Esophagus muscularis mucosa (tissue), 4 donors: Measurements from ENCODE around the gene PCSK6. TPM values are rescaled to one million over a fixed set of nuclear protein-coding genes. Genes with fewer than 3 reads are reported as not detected.

Source experiments
- DNase-seq: peaks from one replicate; pipeline ENCODE4 v3.0.0-alpha.2; 2017; ENCODE audit errors: extremely low spot score
- H3K27ac ChIP-seq, 4 donors: fragments of 200-600 bp; sonication (generic); replicated peaks in 1 of 4; 1 replicate in 3 of 4; 2 replicates in 1 of 4; pipeline ENCODE4 v1.5.1; 2016 to 2019; ENCODE audit warnings: mild to moderate bottlenecking in 1 of 4
- H3K27me3 ChIP-seq, 4 donors: fragments of 200-600 bp; sonication (generic); one replicate each; pipeline versions ENCODE4 v1.5.1 to v1.6.0; 2016 to 2019
- H3K36me3 ChIP-seq, 4 donors: fragments of 200-600 bp; sonication (generic); one replicate each; pipeline ENCODE4 v1.5.1; 2016 to 2019
- H3K4me1 ChIP-seq, 4 donors: fragments of 200-600 bp; sonication (generic); one replicate each; pipeline ENCODE4 v1.5.1; 2016 to 2019
- H3K4me3 ChIP-seq, 4 donors: fragments of 200-600 bp; sonication (generic); 1 replicate in 2 of 4; 2 replicates in 2 of 4; pipeline ENCODE4 v1.5.1; 2016 to 2019; ENCODE audit warnings: mild to moderate bottlenecking in 4 of 4, moderate library complexity in 1 of 4
- H3K9me3 ChIP-seq, 4 donors: fragments of 200-600 bp; sonication (generic); 1 replicate in 3 of 4; 2 replicates in 1 of 4; pipeline ENCODE4 v1.5.1; 2016 to 2019
- EP300 ChIP-seq: sonication (generic); formaldehyde crosslinking; IDR thresholded peaks from one replicate; pipeline ENCODE4 v1.6.1; 2017; ENCODE audit warnings: antibody characterized with exemption
- POLR2A ChIP-seq: fragments of 450-650 bp; IDR thresholded peaks from one replicate; pipeline ENCODE4 v1.6.1; 2017; ENCODE audit warnings: antibody characterized with exemption, moderate library complexity, mild to moderate bottlenecking, low read depth
- POLR2AphosphoS5 ChIP-seq, 2 donors: sonication (generic); formaldehyde crosslinking; IDR thresholded peaks; one replicate each; pipeline ENCODE4 v1.6.1; 2017; ENCODE audit warnings: antibody characterized with exemption in 2 of 2
- WGBS: methylation state at CpG from one replicate; pipeline ENCODE4 v1.1.5; 2018; 5-methylcytosine and 5-hydroxymethylcytosine counted together
- intact Hi-C: fragments of 100-400 bp; cut with DNase I; formaldehyde crosslinking; loops from one replicate; pipeline ENCODE4 v1.15.1; 2023
- total RNA-seq, 4 donors: library from RNA; depleted of rRNA; stranded (reverse); fragments of >200 nt; gene quantifications; one replicate each; pipeline versions ENCODE4 v1.1.0 to v1.2.1, GENCODE V29; 2016
- TF ChIP-seq, protein P1 (sequence below), 3 experiments: fragments of 200-600 bp in 2 of 3; fragments of 450-650 bp in 1 of 3; sonication (generic) in 2 of 3; IDR thresholded peaks; one replicate each; pipeline ENCODE4 v1.5.1; 2017 to 2019; ENCODE audit warnings: antibody characterized with exemption in 3 of 3, mild to moderate bottlenecking in 2 of 3, moderate library complexity in 1 of 3

PCSK6 gene
- total RNA-seq, 4 donors from 2014 or later, result 13.6 to 24.1 (median 15.3) TPM

DNA sequence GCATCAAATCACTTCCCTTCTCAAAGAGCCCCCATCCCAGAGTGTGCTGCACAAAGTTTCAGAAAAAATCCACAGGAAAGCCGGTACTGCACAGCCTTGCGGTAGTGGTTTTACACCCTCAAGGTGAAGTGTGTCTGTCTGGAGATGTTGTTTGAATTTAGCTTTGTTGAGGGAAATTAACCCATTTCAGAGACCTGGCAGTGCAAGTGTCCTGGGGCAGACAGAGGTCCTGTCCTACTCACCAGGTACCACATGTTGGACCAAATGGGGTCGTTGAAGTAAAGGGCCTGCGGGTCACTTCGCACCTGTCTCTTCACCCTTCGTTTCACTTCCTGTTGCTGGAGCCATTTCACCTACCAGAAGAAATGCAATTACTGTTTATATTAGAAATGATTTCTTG lies 57.8 kb downstream of the PCSK6 start:
- DNase-seq, result no peak
- Histone ChIP-seq H3K27ac (no peak overlapping the region), H3K4me1 (no peaks in the 10 kb centered on the region), H3K4me3 (no peak overlapping the region), H3K27me3 (peaks cover 0 to 12% (median 0%) of the 10 kb centered on the region in 4 donors), H3K36me3 (peaks cover 0 to 61% (median 0%) of the 10 kb centered on the region in 4 donors), H3K9me3 (no peaks in the 10 kb centered on the region)
- intact Hi-C loops, result no loop called here
- TF ChIP-seq, protein P1, sequence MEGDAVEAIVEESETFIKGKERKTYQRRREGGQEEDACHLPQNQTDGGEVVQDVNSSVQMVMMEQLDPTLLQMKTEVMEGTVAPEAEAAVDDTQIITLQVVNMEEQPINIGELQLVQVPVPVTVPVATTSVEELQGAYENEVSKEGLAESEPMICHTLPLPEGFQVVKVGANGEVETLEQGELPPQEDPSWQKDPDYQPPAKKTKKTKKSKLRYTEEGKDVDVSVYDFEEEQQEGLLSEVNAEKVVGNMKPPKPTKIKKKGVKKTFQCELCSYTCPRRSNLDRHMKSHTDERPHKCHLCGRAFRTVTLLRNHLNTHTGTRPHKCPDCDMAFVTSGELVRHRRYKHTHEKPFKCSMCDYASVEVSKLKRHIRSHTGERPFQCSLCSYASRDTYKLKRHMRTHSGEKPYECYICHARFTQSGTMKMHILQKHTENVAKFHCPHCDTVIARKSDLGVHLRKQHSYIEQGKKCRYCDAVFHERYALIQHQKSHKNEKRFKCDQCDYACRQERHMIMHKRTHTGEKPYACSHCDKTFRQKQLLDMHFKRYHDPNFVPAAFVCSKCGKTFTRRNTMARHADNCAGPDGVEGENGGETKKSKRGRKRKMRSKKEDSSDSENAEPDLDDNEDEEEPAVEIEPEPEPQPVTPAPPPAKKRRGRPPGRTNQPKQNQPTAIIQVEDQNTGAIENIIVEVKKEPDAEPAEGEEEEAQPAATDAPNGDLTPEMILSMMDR (IDR thresholded peaks at IDR 0.05), result no peak
- 92% methylated on average over 6 of the region's 6 CpGs for WGBS

- Histone ChIP-seq H3K27ac (no peak overlapping the region), H3K4me1 (no peaks in the 10 kb centered on the region), H3K27me3 (peaks cover 0 to 16% (median 0%) of the 10 kb centered on the region in 4 donors), H3K9me3 (no peaks in the 10 kb centered on the region), H3K4me3 (no peak overlapping the region), H3K36me3 (peaks cover 0 to 58% (median 0%) of the 10 kb centered on the region in 4 donors)
- DNase-seq, result no peak
- WGBS, result 81% methylated on average over 15 of the region's 15 CpGs
- TF ChIP-seq, protein P1 (IDR thresholded peaks at IDR 0.05), result no peak
- TF ChIP-seq POLR2A (no peak), POLR2AphosphoS5 (IDR thresholded peaks at IDR 0.05) (no peak), EP300 (no peak)
- intact Hi-C loops, result no loop called here
Observed at GRCh38 chr15:101431301-101431700, 58.2 kb downstream of the PCSK6 start.

- WGBS, result 92% methylated on average over 14 of the region's 18 CpGs
- H3K4me3 ChIP-seq, result no peak overlapping the region
- intact Hi-C loops, result no loop called here
- peaks cover 0 to 16% (median 0%) of the 10 kb centered on the region in 4 donors for H3K27me3 ChIP-seq
- peaks cover 0 to 51% (median 0%) of the 10 kb centered on the region in 4 donors for H3K36me3 ChIP-seq
- no peak overlapping the region for H3K27ac ChIP-seq
- H3K4me1 ChIP-seq, result no peaks in the 10 kb centered on the region
- H3K9me3 ChIP-seq, result no peaks in the 10 kb centered on the region
- TF ChIP-seq EP300, result no peak
- TF ChIP-seq POLR2A, result no peak
- TF ChIP-seq POLR2AphosphoS5 (IDR thresholded peaks at IDR 0.05), result no peak
- TF ChIP-seq, protein P1 (IDR thresholded peaks at IDR 0.05), result no peak
- no peak for DNase-seq
Observed at GRCh38 chr15:101429646-101430045, 59.9 kb downstream of the PCSK6 start.

DNA sequence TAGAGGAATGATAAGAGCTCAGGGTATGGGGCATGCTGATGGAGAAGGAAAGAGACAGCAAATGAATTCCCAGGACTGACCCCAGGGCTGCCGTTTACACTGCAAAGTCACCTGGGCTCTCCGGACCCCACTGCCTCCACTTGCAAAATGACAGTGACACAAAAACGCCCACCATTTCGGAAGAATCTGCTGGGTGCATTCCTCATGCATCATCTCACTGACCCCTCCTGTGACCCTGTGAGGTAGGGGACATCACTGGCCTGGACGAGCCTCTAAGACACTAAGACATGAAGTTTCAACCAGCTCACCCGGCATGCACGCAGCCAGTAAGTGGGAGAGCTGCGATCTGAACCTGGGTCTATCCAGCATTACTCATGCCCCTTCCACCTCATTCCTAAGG lies 60.3 kb downstream of the PCSK6 start:
- no peak for DNase-seq
- Histone ChIP-seq H3K4me3 (no peak overlapping the region), H3K4me1 (no peaks in the 10 kb centered on the region), H3K27me3 (peaks cover 0 to 16% (median 0%) of the 10 kb centered on the region in 4 donors), H3K9me3 (no peaks in the 10 kb centered on the region), H3K27ac (no peak overlapping the region), H3K36me3 (peaks cover 0 to 50% (median 0%) of the 10 kb centered on the region in 4 donors)
- intact Hi-C loops, result no loop called here
- TF ChIP-seq, protein P1 (IDR thresholded peaks at IDR 0.05), result no peak
- TF ChIP-seq POLR2A (no peak), POLR2AphosphoS5 (IDR thresholded peaks at IDR 0.05) (no peak), EP300 (no peak)
- 73% methylated on average over 8 of the region's 8 CpGs for WGBS

DNA sequence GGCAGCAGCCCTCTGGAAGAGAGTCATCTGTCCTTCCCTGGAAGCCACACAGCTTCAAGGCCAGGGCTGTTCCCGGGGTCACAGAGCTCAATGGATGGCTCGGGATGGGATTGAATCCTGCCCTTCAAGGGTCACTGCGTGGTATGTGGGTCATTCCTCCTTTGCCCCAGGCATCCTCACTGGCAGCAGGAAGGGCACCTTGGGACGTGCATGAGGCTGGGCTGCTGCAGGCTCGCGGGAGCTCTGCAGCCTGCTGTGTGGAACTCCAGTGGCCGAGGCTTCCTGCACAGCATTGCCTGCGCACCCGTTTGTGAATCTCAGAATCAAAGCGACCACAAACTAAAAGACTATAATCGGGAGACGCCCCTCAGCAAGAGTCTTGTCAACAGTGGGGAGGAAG lies 60.7 kb downstream of the PCSK6 start:
- TF ChIP-seq EP300 (no peak), POLR2A (no peak), POLR2AphosphoS5 (IDR thresholded peaks at IDR 0.05) (no peak)
- TF ChIP-seq, protein P1 (IDR thresholded peaks at IDR 0.05), result no peak
- 86% methylated on average over 7 of the region's 12 CpGs for WGBS
- no peaks in the 10 kb centered on the region for H3K4me1 ChIP-seq
- H3K36me3 ChIP-seq, result peaks cover 0 to 50% (median 0%) of the 10 kb centered on the region in 4 donors
- no peak for DNase-seq
- intact Hi-C loops, result no loop called here
- no peak overlapping the region for H3K27ac ChIP-seq
- H3K27me3 ChIP-seq, result peaks cover 0 to 16% (median 0%) of the 10 kb centered on the region in 4 donors
- H3K9me3 ChIP-seq, result no peaks in the 10 kb centered on the region
- no peak overlapping the region for H3K4me3 ChIP-seq
